Esophagus muscularis mucosa (tissue), 3 donors: ENCODE data around the gene PROK1.

ENCODE experiments used
- POLR2A ChIP-seq: fragments of 450-650 bp; IDR thresholded peaks from one replicate; pipeline ENCODE4 v1.6.1; 2017; ENCODE audit warnings: antibody characterized with exemption, moderate library complexity, mild to moderate bottlenecking, low read depth
- TF ChIP-seq, protein P1 (sequence below), 3 experiments: fragments of 200-600 bp in 2 of 3; fragments of 450-650 bp in 1 of 3; sonication (generic) in 2 of 3; IDR thresholded peaks; one replicate each; pipeline ENCODE4 v1.5.1; 2017 to 2019; ENCODE audit warnings: antibody characterized with exemption in 3 of 3, mild to moderate bottlenecking in 2 of 3, moderate library complexity in 1 of 3

DNA sequence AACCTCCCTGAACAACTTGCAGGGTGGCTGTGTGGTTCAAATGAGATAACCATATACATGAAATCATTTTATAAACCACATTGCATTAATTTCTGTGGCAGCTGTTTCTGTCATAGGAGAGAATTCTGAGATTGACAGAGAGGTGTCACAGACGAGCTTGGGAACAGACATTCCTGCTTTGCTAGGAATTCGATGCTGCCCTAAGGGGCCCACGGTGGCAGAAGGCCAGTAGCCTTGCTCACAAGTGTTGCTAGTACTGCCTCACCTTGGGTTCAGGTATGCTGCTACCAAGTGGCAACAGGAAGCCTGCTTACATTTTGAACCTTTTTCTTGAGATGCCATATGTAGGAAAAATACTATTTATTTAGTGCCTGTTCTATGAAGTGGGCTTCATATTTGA, 54.6 kb downstream of the PROK1 start:
- TF ChIP-seq POLR2A: no peak
- TF ChIP-seq, protein P1, sequence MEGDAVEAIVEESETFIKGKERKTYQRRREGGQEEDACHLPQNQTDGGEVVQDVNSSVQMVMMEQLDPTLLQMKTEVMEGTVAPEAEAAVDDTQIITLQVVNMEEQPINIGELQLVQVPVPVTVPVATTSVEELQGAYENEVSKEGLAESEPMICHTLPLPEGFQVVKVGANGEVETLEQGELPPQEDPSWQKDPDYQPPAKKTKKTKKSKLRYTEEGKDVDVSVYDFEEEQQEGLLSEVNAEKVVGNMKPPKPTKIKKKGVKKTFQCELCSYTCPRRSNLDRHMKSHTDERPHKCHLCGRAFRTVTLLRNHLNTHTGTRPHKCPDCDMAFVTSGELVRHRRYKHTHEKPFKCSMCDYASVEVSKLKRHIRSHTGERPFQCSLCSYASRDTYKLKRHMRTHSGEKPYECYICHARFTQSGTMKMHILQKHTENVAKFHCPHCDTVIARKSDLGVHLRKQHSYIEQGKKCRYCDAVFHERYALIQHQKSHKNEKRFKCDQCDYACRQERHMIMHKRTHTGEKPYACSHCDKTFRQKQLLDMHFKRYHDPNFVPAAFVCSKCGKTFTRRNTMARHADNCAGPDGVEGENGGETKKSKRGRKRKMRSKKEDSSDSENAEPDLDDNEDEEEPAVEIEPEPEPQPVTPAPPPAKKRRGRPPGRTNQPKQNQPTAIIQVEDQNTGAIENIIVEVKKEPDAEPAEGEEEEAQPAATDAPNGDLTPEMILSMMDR (IDR thresholded peaks at IDR 0.05): no peak
